Measurements from ENCODE around the gene MAPKAP1. TPM values are rescaled to one million over a fixed set of nuclear protein-coding genes. Genes with fewer than 3 reads are reported as not detected.

Gene MAPKAP1
- total and polyA plus RNA-seq, 2 experiments from 2014 or later: 68.4 to 98.5 TPM

DNA sequence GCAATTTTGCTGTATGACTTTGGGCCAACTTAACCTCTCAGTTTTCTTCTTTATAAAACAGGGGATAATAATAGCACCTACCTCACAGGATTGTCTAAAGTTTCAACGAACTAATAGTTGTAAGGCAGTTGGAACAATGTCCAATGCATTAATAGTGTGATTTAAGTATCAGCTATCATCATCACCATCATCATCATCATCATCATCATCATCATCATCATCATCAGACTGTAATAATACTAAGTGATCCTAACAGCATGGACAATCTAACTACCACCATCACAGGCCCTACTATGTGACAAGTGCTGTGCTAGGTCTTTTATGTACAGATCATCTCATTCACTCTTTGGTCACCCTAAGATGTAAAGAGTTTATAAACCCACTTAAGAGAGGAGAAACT is 196.0 kb downstream of the MAPKAP1 start:
- Histone ChIP-seq H3K79me2 (replicated peaks; ENCODE audit: insufficient read depth) (no peaks in the 10 kb centered on the region; the same call in 1 of the 2 replicates), H3K27ac (ENCODE audit: low read depth) (no peak overlapping the region), H3K9me2 (ENCODE audit: insufficient read depth) (no peaks in the 10 kb centered on the region), H2AFZ (no peak overlapping the region), H3K27me3 (ENCODE audit: insufficient read depth) (no peaks in the 10 kb centered on the region), H3K4me2 (no peak overlapping the region), H3K4me1 (ENCODE audit: insufficient read depth) (peaks cover 36% of the 10 kb centered on the region), H3K4me3 (no peak overlapping the region), H3F3A (replicated peaks; ENCODE audit: low read depth) (no peaks in the 10 kb centered on the region), H3K36me3 (ENCODE audit: insufficient read depth) (no peaks in the 10 kb centered on the region), H4K20me1 (replicated peaks; ENCODE audit: insufficient read depth) (no peaks in the 10 kb centered on the region)
- Mint-ChIP-seq H3K36me3 (ENCODE audit: low read depth) (no peaks in the 10 kb centered on the region), H3K27ac (no peak overlapping the region), H3K9me3 (no peaks in the 10 kb centered on the region), H3K4me1 (peaks cover 47% of the 10 kb centered on the region), H3K4me3 (no peak overlapping the region), H3K27me3 (ENCODE audit: insufficient read depth, low read depth, poor library complexity) (peaks cover 2% of the 10 kb centered on the region)
- DNase-seq (ENCODE audit: low spot score) (no peak), ATAC-seq (no peak)
- TF ChIP-seq ZNF331 (CRISPR knock-in tag; IDR thresholded peaks at IDR 0.05; ENCODE audit: low read depth): no peak
- TF ChIP-seq, protein P1, sequence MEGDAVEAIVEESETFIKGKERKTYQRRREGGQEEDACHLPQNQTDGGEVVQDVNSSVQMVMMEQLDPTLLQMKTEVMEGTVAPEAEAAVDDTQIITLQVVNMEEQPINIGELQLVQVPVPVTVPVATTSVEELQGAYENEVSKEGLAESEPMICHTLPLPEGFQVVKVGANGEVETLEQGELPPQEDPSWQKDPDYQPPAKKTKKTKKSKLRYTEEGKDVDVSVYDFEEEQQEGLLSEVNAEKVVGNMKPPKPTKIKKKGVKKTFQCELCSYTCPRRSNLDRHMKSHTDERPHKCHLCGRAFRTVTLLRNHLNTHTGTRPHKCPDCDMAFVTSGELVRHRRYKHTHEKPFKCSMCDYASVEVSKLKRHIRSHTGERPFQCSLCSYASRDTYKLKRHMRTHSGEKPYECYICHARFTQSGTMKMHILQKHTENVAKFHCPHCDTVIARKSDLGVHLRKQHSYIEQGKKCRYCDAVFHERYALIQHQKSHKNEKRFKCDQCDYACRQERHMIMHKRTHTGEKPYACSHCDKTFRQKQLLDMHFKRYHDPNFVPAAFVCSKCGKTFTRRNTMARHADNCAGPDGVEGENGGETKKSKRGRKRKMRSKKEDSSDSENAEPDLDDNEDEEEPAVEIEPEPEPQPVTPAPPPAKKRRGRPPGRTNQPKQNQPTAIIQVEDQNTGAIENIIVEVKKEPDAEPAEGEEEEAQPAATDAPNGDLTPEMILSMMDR (conservative IDR thresholded peaks at IDR 0.05; ENCODE audit: low read depth in 2 of 2): no peak
- no peak for TF ChIP-seq EZH2 (IDR thresholded peaks at IDR 0.05; ENCODE audit: low read depth, unreplicated experiment)
- TF ChIP-seq CREB1 (CRISPR knock-in tag; IDR thresholded peaks at IDR 0.05; ENCODE audit: low read depth): no peak
- no peak for TF ChIP-seq ETS1 (IDR thresholded peaks at IDR 0.05)
- no peak for TF ChIP-seq JUNB (IDR thresholded peaks at IDR 0.05; ENCODE audit: unreplicated experiment)
- TF ChIP-seq POLR2AphosphoS5 (IDR thresholded peaks at IDR 0.05; ENCODE audit: low read depth): no peak
- no peak for TF ChIP-seq EZH2phosphoT487 (IDR thresholded peaks at IDR 0.05; ENCODE audit: unreplicated experiment)
- TF ChIP-seq STAT1 (IDR thresholded peaks at IDR 0.05; ENCODE audit: unreplicated experiment): no peak
- TF ChIP-seq NANOG (IDR thresholded peaks at IDR 0.05; ENCODE audit: borderline replicate concordance): no peak
- TF ChIP-seq, protein P2, sequence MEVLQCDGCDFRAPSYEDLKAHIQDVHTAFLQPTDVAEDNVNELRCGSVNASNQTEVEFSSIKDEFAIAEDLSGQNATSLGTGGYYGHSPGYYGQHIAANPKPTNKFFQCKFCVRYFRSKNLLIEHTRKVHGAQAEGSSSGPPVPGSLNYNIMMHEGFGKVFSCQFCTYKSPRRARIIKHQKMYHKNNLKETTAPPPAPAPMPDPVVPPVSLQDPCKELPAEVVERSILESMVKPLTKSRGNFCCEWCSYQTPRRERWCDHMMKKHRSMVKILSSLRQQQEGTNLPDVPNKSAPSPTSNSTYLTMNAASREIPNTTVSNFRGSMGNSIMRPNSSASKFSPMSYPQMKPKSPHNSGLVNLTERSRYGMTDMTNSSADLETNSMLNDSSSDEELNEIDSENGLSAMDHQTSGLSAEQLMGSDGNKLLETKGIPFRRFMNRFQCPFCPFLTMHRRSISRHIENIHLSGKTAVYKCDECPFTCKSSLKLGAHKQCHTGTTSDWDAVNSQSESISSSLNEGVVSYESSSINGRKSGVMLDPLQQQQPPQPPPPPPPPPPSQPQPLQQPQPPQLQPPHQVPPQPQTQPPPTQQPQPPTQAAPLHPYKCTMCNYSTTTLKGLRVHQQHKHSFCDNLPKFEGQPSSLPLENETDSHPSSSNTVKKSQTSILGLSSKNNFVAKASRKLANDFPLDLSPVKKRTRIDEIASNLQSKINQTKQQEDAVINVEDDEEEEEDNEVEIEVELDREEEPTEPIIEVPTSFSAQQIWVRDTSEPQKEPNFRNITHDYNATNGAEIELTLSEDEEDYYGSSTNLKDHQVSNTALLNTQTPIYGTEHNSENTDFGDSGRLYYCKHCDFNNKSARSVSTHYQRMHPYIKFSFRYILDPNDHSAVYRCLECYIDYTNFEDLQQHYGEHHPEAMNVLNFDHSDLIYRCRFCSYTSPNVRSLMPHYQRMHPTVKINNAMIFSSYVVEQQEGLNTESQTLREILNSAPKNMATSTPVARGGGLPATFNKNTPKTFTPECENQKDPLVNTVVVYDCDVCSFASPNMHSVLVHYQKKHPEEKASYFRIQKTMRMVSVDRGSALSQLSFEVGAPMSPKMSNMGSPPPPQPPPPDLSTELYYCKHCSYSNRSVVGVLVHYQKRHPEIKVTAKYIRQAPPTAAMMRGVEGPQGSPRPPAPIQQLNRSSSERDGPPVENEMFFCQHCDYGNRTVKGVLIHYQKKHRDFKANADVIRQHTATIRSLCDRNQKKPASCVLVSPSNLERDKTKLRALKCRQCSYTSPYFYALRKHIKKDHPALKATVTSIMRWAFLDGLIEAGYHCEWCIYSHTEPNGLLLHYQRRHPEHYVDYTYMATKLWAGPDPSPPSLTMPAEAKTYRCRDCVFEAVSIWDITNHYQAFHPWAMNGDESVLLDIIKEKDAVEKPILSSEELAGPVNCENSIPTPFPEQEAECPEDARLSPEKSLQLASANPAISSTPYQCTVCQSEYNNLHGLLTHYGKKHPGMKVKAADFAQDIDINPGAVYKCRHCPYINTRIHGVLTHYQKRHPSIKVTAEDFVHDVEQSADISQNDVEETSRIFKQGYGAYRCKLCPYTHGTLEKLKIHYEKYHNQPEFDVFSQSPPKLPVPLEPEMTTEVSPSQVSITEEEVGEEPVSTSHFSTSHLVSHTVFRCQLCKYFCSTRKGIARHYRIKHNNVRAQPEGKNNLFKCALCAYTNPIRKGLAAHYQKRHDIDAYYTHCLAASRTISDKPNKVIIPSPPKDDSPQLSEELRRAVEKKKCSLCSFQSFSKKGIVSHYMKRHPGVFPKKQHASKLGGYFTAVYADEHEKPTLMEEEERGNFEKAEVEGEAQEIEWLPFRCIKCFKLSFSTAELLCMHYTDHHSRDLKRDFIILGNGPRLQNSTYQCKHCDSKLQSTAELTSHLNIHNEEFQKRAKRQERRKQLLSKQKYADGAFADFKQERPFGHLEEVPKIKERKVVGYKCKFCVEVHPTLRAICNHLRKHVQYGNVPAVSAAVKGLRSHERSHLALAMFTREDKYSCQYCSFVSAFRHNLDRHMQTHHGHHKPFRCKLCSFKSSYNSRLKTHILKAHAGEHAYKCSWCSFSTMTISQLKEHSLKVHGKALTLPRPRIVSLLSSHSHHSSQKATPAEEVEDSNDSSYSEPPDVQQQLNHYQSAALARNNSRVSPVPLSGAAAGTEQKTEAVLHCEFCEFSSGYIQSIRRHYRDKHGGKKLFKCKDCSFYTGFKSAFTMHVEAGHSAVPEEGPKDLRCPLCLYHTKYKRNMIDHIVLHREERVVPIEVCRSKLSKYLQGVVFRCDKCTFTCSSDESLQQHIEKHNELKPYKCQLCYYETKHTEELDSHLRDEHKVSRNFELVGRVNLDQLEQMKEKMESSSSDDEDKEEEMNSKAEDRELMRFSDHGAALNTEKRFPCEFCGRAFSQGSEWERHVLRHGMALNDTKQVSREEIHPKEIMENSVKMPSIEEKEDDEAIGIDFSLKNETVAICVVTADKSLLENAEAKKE (CRISPR knock-in tag; IDR thresholded peaks at IDR 0.05): no peak

Measured in GM23338 (cell line).